Activated CD4-positive, alpha-beta T cell treated with anti-CD3 and anti-CD28 coated beads, Interleukin-2, amount 50 U/mL, for 1 hour (primary cell): ENCODE data around the gene PELI3.

ENCODE experiments used
- DNase-seq: peaks from one replicate; pipeline ENCODE4 v3.0.0-alpha.2; 2020

Gene PELI3

GRCh38 chr11:66509131-66509561 lies 42.4 kb downstream of the PELI3 start:
- DNase-seq = no peak

GRCh38 chr11:66510271-66510989 lies 43.7 kb downstream of the PELI3 start, which contains the start of gene BBS1:
BBS1 (plus strand) TSS chr11:66510635; CDS start chr11:66510660, 25 bp downstream.
- DNase-seq = peak; percentile 83

- DNase-seq = no peak
Measured at GRCh38 chr11:66510990-66511339, 44.3 kb downstream of the PELI3 start.

- no peak for DNase-seq
Measured at GRCh38 chr11:66523611-66524010, 56.9 kb downstream of the PELI3 start.

GRCh38 chr11:66524304-66525040 lies 57.8 kb downstream of the PELI3 start:
- DNase-seq = no peak
